RWPE2 (cell line): Measurements from ENCODE around the gene RERE.

Experiments
- ATAC-seq: fragments of 200-7000 bp; cut with Tn5 transposase; 3 replicates; pipeline ENCODE4 v1.9.1; 2021; ENCODE audit warnings: low read depth
- DNase-seq: peaks from one replicate; pipeline ENCODE4 v3.0.0-alpha.2; 2020; ENCODE audit warnings: low spot score
- H3K27ac ChIP-seq: fragments of 450-650 bp; 2 replicates; pipeline ENCODE4 v1.5.1; 2017; ENCODE audit warnings: mild to moderate bottlenecking; ENCODE audit not compliant: poor library complexity, severe bottlenecking
- H3K27me3 ChIP-seq: fragments of 250-450 bp; sonication (Bioruptor Pico); 2 replicates; pipeline ENCODE4 v1.5.1; 2021; ENCODE audit warnings: mild to moderate bottlenecking, moderate library complexity; ENCODE audit not compliant: insufficient read depth, poor library complexity, severe bottlenecking
- H3K36me3 ChIP-seq: fragments of 250-450 bp; sonication (Bioruptor Pico); 2 replicates; pipeline ENCODE4 v1.5.1; 2020; ENCODE audit warnings: low read depth, mild to moderate bottlenecking, moderate library complexity
- H3K4me1 ChIP-seq: fragments of 250-450 bp; sonication (Bioruptor Pico); 2 replicates; pipeline ENCODE4 v1.5.1; 2021; ENCODE audit warnings: mild to moderate bottlenecking, moderate library complexity; ENCODE audit not compliant: insufficient read depth, poor library complexity, severe bottlenecking
- H3K4me3 ChIP-seq: fragments of 250-450 bp; sonication (Bioruptor Pico); 2 replicates; pipeline ENCODE4 v1.5.1; 2021; ENCODE audit warnings: mild to moderate bottlenecking, moderate library complexity; ENCODE audit not compliant: severe bottlenecking
- H3K9me3 ChIP-seq: fragments of 250-450 bp; sonication (Bioruptor Pico); 2 replicates; pipeline ENCODE4 v1.5.1; 2021; ENCODE audit warnings: mild to moderate bottlenecking, moderate library complexity; ENCODE audit not compliant: severe bottlenecking
- CTCF ChIP-seq: fragments of 450-650 bp; IDR thresholded peaks from one replicate; pipeline ENCODE4 v1.5.1; 2017; ENCODE audit warnings: mild to moderate bottlenecking, moderate library complexity; ENCODE audit not compliant: poor library complexity, severe bottlenecking

RERE gene

GRCh38 chr1:8354038-8354437 is 463.4 kb downstream of the RERE start:
- ATAC-seq: no peak
- Histone ChIP-seq H3K4me1 (peaks cover 8% of the 10 kb centered on the region), H3K4me3 (no peak overlapping the region), H3K36me3 (peaks cover 10% of the 10 kb centered on the region), H3K27me3 (no peaks in the 10 kb centered on the region), H3K27ac (no peak overlapping the region), H3K9me3 (no peaks in the 10 kb centered on the region)
- no peak for DNase-seq
- TF ChIP-seq CTCF: no peak

- H3K4me1 ChIP-seq: peaks cover 8% of the 10 kb centered on the region
- H3K9me3 ChIP-seq: no peaks in the 10 kb centered on the region
- DNase-seq (no peak), ATAC-seq (no peak)
- no peak overlapping the region for H3K27ac ChIP-seq
- TF ChIP-seq CTCF: no peak
- no peak overlapping the region for H3K4me3 ChIP-seq
- H3K36me3 ChIP-seq: peaks cover 4% of the 10 kb centered on the region
- H3K27me3 ChIP-seq: no peaks in the 10 kb centered on the region
Measured at GRCh38 chr1:8352886-8353785, 464.3 kb downstream of the RERE start.

- no peaks in the 10 kb centered on the region for H3K9me3 ChIP-seq
- H3K27ac ChIP-seq: no peak overlapping the region
- no peak for DNase-seq
- no peak for TF ChIP-seq CTCF
- no peaks in the 10 kb centered on the region; the same call in 1 of the 2 replicates for H3K36me3 ChIP-seq
- H3K4me1 ChIP-seq: peaks cover 8% of the 10 kb centered on the region
- no peak overlapping the region for H3K4me3 ChIP-seq
- no peaks in the 10 kb centered on the region for H3K27me3 ChIP-seq
- ATAC-seq: no peak
Measured at GRCh38 chr1:8352471-8352845, 465.0 kb downstream of the RERE start.

DNA sequence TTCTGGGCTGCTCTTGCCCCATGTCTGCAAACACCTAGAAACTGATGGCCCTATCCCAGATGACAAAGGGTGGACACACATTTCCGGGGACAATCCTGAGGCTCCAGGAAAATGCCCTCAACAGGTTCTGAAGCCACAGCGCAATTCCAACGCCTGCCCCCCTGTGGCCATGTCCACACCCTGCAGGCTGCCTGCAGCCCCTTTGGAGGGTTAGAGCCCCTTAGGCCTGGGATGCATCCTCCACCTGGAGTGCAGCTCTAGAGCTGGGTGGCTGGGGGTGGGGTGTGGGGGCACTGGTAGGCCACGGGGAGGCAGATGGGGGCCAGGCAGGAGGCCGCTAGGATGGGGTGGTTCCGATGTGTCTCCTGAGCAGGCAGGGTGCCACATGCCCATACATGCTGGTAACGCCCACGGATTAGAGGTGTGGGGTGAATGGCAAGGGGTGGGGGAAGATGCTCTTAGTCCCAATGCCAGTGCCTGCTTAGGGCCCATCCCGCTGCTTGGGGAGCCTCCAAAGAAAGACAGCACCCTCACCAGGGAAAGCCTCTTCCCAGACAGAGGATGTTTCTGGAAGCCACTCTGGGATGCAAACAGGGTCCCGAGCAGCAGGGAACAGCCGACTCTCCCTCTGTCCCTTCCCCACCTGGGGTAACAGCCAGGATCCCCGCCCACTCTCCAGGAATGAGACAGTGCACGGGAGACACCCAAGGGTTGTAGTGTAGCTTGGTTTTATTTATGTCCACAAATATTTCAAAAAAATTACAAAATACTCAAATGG is 465.6 kb downstream of the RERE start:
- no peaks in the 10 kb centered on the region; the same call in 1 of the 2 replicates for H3K36me3 ChIP-seq
- peaks cover 8% of the 10 kb centered on the region for H3K4me1 ChIP-seq
- no peaks in the 10 kb centered on the region for H3K9me3 ChIP-seq
- DNase-seq (no peak), ATAC-seq (peak; percentile 62)
- no peaks in the 10 kb centered on the region for H3K27me3 ChIP-seq
- H3K27ac ChIP-seq: no peak overlapping the region
- TF ChIP-seq CTCF: peak; percentile 72
- no peak overlapping the region for H3K4me3 ChIP-seq
